Prostate gland (tissue), 2 donors: Measurements from ENCODE around the gene KDM6A.

Experiments
- POLR2A ChIP-seq: fragments of 450-650 bp; IDR thresholded peaks from one replicate; pipeline ENCODE4 v1.6.1; 2016; ENCODE audit warnings: antibody characterized with exemption, mild to moderate bottlenecking
- POLR2AphosphoS5 ChIP-seq: sonication (generic); formaldehyde crosslinking; IDR thresholded peaks from one replicate; pipeline ENCODE4 v1.6.1; 2017; ENCODE audit warnings: antibody characterized with exemption
- TF ChIP-seq, protein P1 (sequence below), 4 experiments: fragments of 200-600 bp in 2 of 4; fragments of 450-650 bp in 2 of 4; sonication (generic) in 2 of 4; IDR thresholded peaks; 1 replicate in 3 of 4; 2 replicates in 1 of 4; pipeline ENCODE4 v1.5.1; 2016 to 2019; ENCODE audit warnings: antibody characterized with exemption in 4 of 4, mild to moderate bottlenecking in 2 of 4, moderate library complexity in 2 of 4

DNA sequence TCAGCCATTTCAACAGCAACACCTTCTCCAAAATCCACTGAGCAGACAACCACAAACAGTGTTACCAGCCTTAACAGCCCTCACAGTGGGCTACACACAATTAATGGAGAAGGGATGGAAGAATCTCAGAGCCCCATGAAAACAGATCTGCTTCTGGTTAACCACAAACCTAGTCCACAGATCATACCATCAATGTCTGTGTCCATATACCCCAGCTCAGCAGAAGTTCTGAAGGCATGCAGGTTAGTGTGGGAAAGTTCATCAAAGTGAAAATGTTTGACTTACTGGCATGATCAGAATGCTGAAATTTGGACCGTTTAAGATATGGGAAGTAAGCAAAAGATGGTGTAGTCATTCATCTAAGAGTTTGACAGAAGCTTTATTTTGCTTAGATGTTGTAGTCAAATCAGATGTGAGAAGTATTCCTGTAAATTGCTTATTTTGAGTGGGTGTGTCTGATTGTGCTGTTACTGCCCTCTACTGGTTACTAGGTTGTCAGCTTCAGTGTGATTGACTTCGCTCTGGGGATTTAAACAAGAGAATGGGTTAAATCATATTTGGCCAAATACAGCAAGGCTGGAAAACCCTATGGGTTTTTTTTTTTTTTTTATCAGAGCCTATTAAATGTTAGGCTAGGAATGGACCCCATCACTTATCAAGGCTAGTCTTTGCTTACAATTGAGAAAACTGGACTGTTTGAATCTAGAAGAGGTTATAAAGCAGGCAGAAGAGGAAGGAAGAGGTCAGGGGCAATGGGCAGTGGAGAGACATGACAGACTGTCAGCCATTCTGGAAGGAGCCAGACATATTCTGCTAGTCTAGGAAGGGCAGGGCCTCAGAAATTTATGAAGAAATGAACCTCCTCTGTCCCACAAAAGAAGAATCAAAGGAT is 197.4 kb downstream of the KDM6A start:
- TF ChIP-seq, protein P1, sequence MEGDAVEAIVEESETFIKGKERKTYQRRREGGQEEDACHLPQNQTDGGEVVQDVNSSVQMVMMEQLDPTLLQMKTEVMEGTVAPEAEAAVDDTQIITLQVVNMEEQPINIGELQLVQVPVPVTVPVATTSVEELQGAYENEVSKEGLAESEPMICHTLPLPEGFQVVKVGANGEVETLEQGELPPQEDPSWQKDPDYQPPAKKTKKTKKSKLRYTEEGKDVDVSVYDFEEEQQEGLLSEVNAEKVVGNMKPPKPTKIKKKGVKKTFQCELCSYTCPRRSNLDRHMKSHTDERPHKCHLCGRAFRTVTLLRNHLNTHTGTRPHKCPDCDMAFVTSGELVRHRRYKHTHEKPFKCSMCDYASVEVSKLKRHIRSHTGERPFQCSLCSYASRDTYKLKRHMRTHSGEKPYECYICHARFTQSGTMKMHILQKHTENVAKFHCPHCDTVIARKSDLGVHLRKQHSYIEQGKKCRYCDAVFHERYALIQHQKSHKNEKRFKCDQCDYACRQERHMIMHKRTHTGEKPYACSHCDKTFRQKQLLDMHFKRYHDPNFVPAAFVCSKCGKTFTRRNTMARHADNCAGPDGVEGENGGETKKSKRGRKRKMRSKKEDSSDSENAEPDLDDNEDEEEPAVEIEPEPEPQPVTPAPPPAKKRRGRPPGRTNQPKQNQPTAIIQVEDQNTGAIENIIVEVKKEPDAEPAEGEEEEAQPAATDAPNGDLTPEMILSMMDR (IDR thresholded peaks at IDR 0.05) = peak in 2 of 4 experiments; percentile 29 to 33
- TF ChIP-seq POLR2AphosphoS5 (no peak), POLR2A (no peak)
